Spleen (tissue), 7 donors: ENCODE results near the gene MMP23B.

Source experiments
- POLR2A ChIP-seq, 3 donors: fragments of 450-650 bp; IDR thresholded peaks; one replicate each; pipeline ENCODE4 v1.5.1; 2017; ENCODE audit warnings: antibody characterized with exemption in 3 of 3, mild to moderate bottlenecking in 1 of 3
- POLR2AphosphoS5 ChIP-seq, 3 donors: sonication (generic); formaldehyde crosslinking; IDR thresholded peaks; one replicate each; pipeline ENCODE4 v1.5.1; 2017; ENCODE audit warnings: antibody characterized with exemption in 3 of 3
- TF ChIP-seq, protein P1 (sequence below), 11 experiments: fragments of 200-600 bp in 7 of 11; fragments of 450-650 bp in 4 of 11; sonication (generic) in 4 of 11; IDR thresholded peaks in 8 of 11; conservative IDR thresholded peaks in 3 of 11; 1 replicate in 7 of 11; 2 replicates in 4 of 11; pipeline versions ENCODE4 v1.4.0 to v1.8.0; 2016 to 2021; ENCODE audit warnings: antibody characterized with exemption in 11 of 11, inconsistent platforms in 4 of 11, mild to moderate bottlenecking in 1 of 11
- donor health status: DM: no; HTN: no; CAD: no; lungs with moderate emphysema.
- donor health status: DM: no; HTN: no; CAD: no.
- donor health status: DM: no; HTN: no; CAD: no.

DNA sequence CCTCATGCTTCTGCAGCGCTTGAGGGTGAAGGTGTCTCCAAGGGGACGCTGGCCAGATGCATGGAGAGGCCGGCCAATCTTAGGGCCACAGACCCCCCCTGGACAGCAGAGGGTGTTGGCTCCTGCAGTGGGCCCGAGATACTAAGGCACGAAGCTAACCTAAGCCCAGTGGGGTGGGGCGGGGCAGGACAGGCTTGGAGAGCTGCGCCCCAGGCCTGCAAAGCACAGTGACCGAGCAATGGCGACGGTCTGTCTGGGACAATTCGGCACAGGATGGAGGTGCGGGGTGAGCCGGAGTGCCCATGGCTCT, 33.3 kb upstream of the MMP23B start:
- TF ChIP-seq, protein P1, sequence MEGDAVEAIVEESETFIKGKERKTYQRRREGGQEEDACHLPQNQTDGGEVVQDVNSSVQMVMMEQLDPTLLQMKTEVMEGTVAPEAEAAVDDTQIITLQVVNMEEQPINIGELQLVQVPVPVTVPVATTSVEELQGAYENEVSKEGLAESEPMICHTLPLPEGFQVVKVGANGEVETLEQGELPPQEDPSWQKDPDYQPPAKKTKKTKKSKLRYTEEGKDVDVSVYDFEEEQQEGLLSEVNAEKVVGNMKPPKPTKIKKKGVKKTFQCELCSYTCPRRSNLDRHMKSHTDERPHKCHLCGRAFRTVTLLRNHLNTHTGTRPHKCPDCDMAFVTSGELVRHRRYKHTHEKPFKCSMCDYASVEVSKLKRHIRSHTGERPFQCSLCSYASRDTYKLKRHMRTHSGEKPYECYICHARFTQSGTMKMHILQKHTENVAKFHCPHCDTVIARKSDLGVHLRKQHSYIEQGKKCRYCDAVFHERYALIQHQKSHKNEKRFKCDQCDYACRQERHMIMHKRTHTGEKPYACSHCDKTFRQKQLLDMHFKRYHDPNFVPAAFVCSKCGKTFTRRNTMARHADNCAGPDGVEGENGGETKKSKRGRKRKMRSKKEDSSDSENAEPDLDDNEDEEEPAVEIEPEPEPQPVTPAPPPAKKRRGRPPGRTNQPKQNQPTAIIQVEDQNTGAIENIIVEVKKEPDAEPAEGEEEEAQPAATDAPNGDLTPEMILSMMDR (IDR thresholded peaks at IDR 0.05 in 8 of 11, conservative IDR thresholded peaks at IDR 0.05 in 3 of 11) = no peak
- no peak for TF ChIP-seq POLR2A (IDR thresholded peaks at IDR 0.05)
- TF ChIP-seq POLR2AphosphoS5 (IDR thresholded peaks at IDR 0.05) = no peak
